Liver (tissue), 9 donors: ENCODE data around the gene CHD5. TPM values are rescaled to one million over a fixed set of nuclear protein-coding genes. Genes with fewer than 3 reads are reported as not detected.

ENCODE experiments used
- DNase-seq: peaks from one replicate; pipeline ENCODE4 v3.0.0-alpha.2; 2017; ENCODE audit warnings: low spot score
- H3K27ac ChIP-seq, 2 donors: one replicate each; pipeline ENCODE4 v1.7.0; 2013; ENCODE audit warnings: inconsistent platforms in 2 of 2, low read length in 2 of 2, control low read depth in 1 of 2, low read depth in 1 of 2, mild to moderate bottlenecking in 1 of 2
- H3K27me3 ChIP-seq, 4 donors: one replicate each; pipeline versions ENCODE4 v1.6.1 to v1.7.0; 2013; ENCODE audit warnings: low read length in 3 of 4, inconsistent platforms in 1 of 4, mild to moderate bottlenecking in 1 of 4, moderate library complexity in 1 of 4; ENCODE audit not compliant: control insufficient read depth in 4 of 4, insufficient read depth in 4 of 4
- H3K36me3 ChIP-seq, 4 donors: one replicate each; pipeline versions ENCODE4 v1.6.1 to v1.7.0; 2013; ENCODE audit warnings: low read length in 3 of 4, mild to moderate bottlenecking in 3 of 4, low read depth in 1 of 4, moderate library complexity in 1 of 4; ENCODE audit not compliant: control insufficient read depth in 4 of 4, insufficient read depth in 3 of 4
- H3K4me1 ChIP-seq, 4 donors: one replicate each; pipeline versions ENCODE4 v1.6.1 to v1.7.0; 2013; ENCODE audit warnings: low read length in 3 of 4, mild to moderate bottlenecking in 3 of 4, moderate library complexity in 1 of 4; ENCODE audit not compliant: control insufficient read depth in 4 of 4, insufficient read depth in 4 of 4
- H3K4me3 ChIP-seq, 3 donors: one replicate each; pipeline versions ENCODE4 v1.6.1 to v1.7.0; 2013; ENCODE audit warnings: low read length in 3 of 3, control low read depth in 1 of 3, low read depth in 1 of 3, mild to moderate bottlenecking in 1 of 3
- H3K9ac ChIP-seq, 2 donors: one replicate each; pipeline ENCODE4 v1.7.0; 2013; ENCODE audit warnings: low read length in 2 of 2, mild to moderate bottlenecking in 2 of 2, moderate library complexity in 2 of 2, control low read depth in 1 of 2, low read depth in 1 of 2
- H3K9me3 ChIP-seq, 4 donors: one replicate each; pipeline versions ENCODE4 v1.6.1 to v1.7.0; 2013; ENCODE audit warnings: low read length in 3 of 4; ENCODE audit not compliant: control insufficient read depth in 4 of 4
- CTCF ChIP-seq: fragments of 150-350 bp; IDR thresholded peaks from 2 replicates; pipeline ENCODE4 v1.5.1; 2017; ENCODE audit warnings: improper control_type of control experiment, low read depth, low read length; ENCODE audit not compliant: missing input control
- EGR1 ChIP-seq, 2 donors: IDR thresholded peaks; 2 replicates each; pipeline ENCODE4 v1.6.1; 2016 to 2018; ENCODE audit warnings: antibody characterized with exemption in 2 of 2, low read depth in 2 of 2
- FOXA1 ChIP-seq: IDR thresholded peaks from 2 replicates; pipeline ENCODE4 v1.6.1; 2016; ENCODE audit warnings: antibody characterized with exemption
- FOXA2 ChIP-seq: IDR thresholded peaks from 2 replicates; pipeline ENCODE4 v1.6.1; 2016; ENCODE audit warnings: antibody characterized with exemption
- GABPA ChIP-seq, 2 donors: IDR thresholded peaks in 1 of 2; conservative IDR thresholded peaks in 1 of 2; 2 replicates each; pipeline ENCODE4 v1.6.1; 2016; ENCODE audit warnings: antibody characterized with exemption in 2 of 2, mild to moderate bottlenecking in 1 of 2, moderate library complexity in 1 of 2
- HNF4A ChIP-seq, 2 donors: conservative IDR thresholded peaks; 2 replicates each; pipeline ENCODE4 v1.6.1; 2016; ENCODE audit warnings: antibody characterized with exemption in 2 of 2, mild to moderate bottlenecking in 2 of 2
- HNF4G ChIP-seq: IDR thresholded peaks from 2 replicates; pipeline ENCODE4 v1.6.1; 2016; ENCODE audit warnings: antibody characterized with exemption
- JUND ChIP-seq, 2 donors: IDR thresholded peaks; 2 replicates each; pipeline ENCODE4 v1.6.1; 2016; ENCODE audit warnings: antibody characterized with exemption in 2 of 2
- MAX ChIP-seq: IDR thresholded peaks from 2 replicates; pipeline ENCODE4 v1.6.1; 2016; ENCODE audit warnings: antibody characterized with exemption
- NR2F2 ChIP-seq: IDR thresholded peaks from 2 replicates; pipeline ENCODE4 v1.6.1; 2016; ENCODE audit warnings: antibody characterized with exemption
- RAD21 ChIP-seq, 2 donors: IDR thresholded peaks; 2 replicates each; pipeline ENCODE4 v1.6.1; 2016; ENCODE audit warnings: antibody characterized with exemption in 2 of 2, mild to moderate bottlenecking in 2 of 2
- REST ChIP-seq: IDR thresholded peaks from 2 replicates; pipeline ENCODE4 v1.6.1; 2016; ENCODE audit warnings: antibody characterized with exemption, mild to moderate bottlenecking
- RXRA ChIP-seq, 2 donors: IDR thresholded peaks; 2 replicates each; pipeline ENCODE4 v1.6.1; 2017 to 2018; ENCODE audit warnings: antibody characterized with exemption in 2 of 2, mild to moderate bottlenecking in 1 of 2
- TAF1 ChIP-seq: conservative IDR thresholded peaks from 2 replicates; pipeline ENCODE4 v1.6.1; 2016; ENCODE audit warnings: antibody characterized with exemption, mild to moderate bottlenecking
- YY1 ChIP-seq: IDR thresholded peaks from 2 replicates; pipeline ENCODE4 v1.6.1; 2016; ENCODE audit warnings: antibody characterized with exemption, mild to moderate bottlenecking
- ZBTB33 ChIP-seq: IDR thresholded peaks from 2 replicates; pipeline ENCODE4 v1.6.1; 2016; ENCODE audit warnings: antibody characterized with exemption
- WGBS: extraction: QIAGEN DNeasy Blood & Tissue Kit; methylation state at CpG from one replicate; pipeline ENCODE4 v1.1.7; 2013; 5-methylcytosine and 5-hydroxymethylcytosine counted together
- polyA plus RNA-seq, 2 donors: library from polyadenylated mRNA; stranded (reverse) in 1 of 2; unstranded in 1 of 2; fragments of 200-250 nt in 1 of 2; fragments of >200 nt in 1 of 2; fragmentation: Nextera tagmentation in 1 of 2; extraction: Ambion mirVana in 1 of 2; gene quantifications; one replicate each; pipeline versions ENCODE4 v1.2.1 to v1.2.3, GENCODE V29; 2013 to 2015
- total RNA-seq, 2 donors: library from RNA; depleted of rRNA; stranded (reverse); fragments of >200 nt; gene quantifications; one replicate each; pipeline ENCODE4 v1.2.3, GENCODE V29; 2014
- donor health status: healthy.
- donor health status: healthy.
- donor health status: healthy.
- donor health status: healthy.
- donor health status: healthy.

CHD5 gene
- total and polyA plus RNA-seq, 4 donors: under 0.01 to 0.08 TPM; not detected in 2

- DNase-seq: no peak
- H3K9me3 ChIP-seq: no peaks in the 10 kb centered on the region
- H3K36me3 ChIP-seq: no peaks in the 10 kb centered on the region
- 87% methylated on average over 15 of the region's 15 CpGs for WGBS
- no peaks in the 10 kb centered on the region for H3K4me1 ChIP-seq
- no peak overlapping the region for H3K4me3 ChIP-seq
- H3K27ac ChIP-seq: no peak overlapping the region
- TF ChIP-seq YY1 (no peak), HNF4A (conservative IDR thresholded peaks at IDR 0.05) (no peak), ZBTB33 (no peak), CTCF (no peak), MAX (no peak), REST (no peak), HNF4G (no peak), RAD21 (IDR thresholded peaks at IDR 0.05) (no peak), FOXA2 (no peak), EGR1 (IDR thresholded peaks at IDR 0.05; ENCODE audit: low read depth in 2 of 2) (no peak), RXRA (IDR thresholded peaks at IDR 0.05) (no peak), FOXA1 (no peak), JUND (IDR thresholded peaks at IDR 0.05) (no peak), TAF1 (no peak), NR2F2 (no peak), GABPA (IDR thresholded peaks at IDR 0.05 in 1 of 2, conservative IDR thresholded peaks at IDR 0.05 in 1 of 2) (no peak)
- H3K27me3 ChIP-seq: no peaks in the 10 kb centered on the region
- no peak overlapping the region for H3K9ac ChIP-seq
Measured at GRCh38 chr1:6097117-6097595, 83.0 kb downstream of the CHD5 start.
